Caco-2 (cell line): ENCODE measurements around the gene MVB12B. TPM values are rescaled to one million over a fixed set of nuclear protein-coding genes. Genes with fewer than 3 reads are reported as not detected.

Source experiments
- BruUV-seq: library from RNA; stranded (reverse); fragments of 400-500 nt; replicated peaks from 2 replicates; lab custom pipeline; 2021; lab: Mats Ljungman, UMichigan
- CTCF ChIA-PET: fragments of 300-600 bp; sonication (Branson Sonifier 250); formaldehyde crosslinking; loops from one replicate; lab custom pipeline; 2022; ENCODE audit warnings: antibody characterized with exemption; lab: Charles Lee
- POLR2A ChIA-PET: fragments of 300-600 bp; sonication (Branson Sonifier 250); formaldehyde crosslinking; loops from one replicate; lab custom pipeline; 2022; ENCODE audit warnings: antibody characterized with exemption; lab: Charles Lee
- DNase-seq, 2 experiments: peaks; one replicate each; pipeline versions ENCODE4 v3.0.0 to v3.0.0-alpha.2; 2020 to 2022
- H3K27me3 ChIP-seq: replicated peaks from 2 replicates; pipeline ENCODE4 v1.6.0; 2011; ENCODE audit warnings: low read length; ENCODE audit not compliant: control insufficient read depth, insufficient read depth
- H3K36me3 ChIP-seq: 2 replicates; pipeline ENCODE4 v1.5.1; 2011; ENCODE audit warnings: low read length; ENCODE audit not compliant: control insufficient read depth, insufficient read depth
- H3K4me1 ChIP-seq: fragments of 250-450 bp; sonication (Bioruptor Pico); 2 replicates; pipeline ENCODE4 v1.5.1; 2020; ENCODE audit warnings: mild to moderate bottlenecking
- H3K4me3 ChIP-seq: 2 replicates; pipeline ENCODE4 v1.5.1; 2011; ENCODE audit warnings: low read depth, mild to moderate bottlenecking, control low read depth, low read length
- H3K9me3 ChIP-seq: fragments of 250-450 bp; sonication (Bioruptor Pico); 2 replicates; pipeline ENCODE4 v1.5.1; 2020; ENCODE audit warnings: mild to moderate bottlenecking, moderate library complexity
- H3K27ac Mint-ChIP-seq: one replicate; pipeline ENCODE4 v1.8.0; 2022; ENCODE audit warnings: mixed read lengths; ENCODE audit not compliant: unreplicated experiment
- H3K27me3 Mint-ChIP-seq: one replicate; pipeline ENCODE4 v1.8.0; 2022; ENCODE audit warnings: mixed read lengths; ENCODE audit not compliant: insufficient read depth, unreplicated experiment
- H3K36me3 Mint-ChIP-seq: one replicate; pipeline ENCODE4 v1.8.0; 2022; ENCODE audit warnings: mild to moderate bottlenecking, mixed read lengths; ENCODE audit not compliant: insufficient read depth, unreplicated experiment
- H3K4me1 Mint-ChIP-seq: one replicate; pipeline ENCODE4 v1.8.0; 2022; ENCODE audit warnings: low read depth, mixed read lengths; ENCODE audit not compliant: unreplicated experiment
- H3K4me3 Mint-ChIP-seq: one replicate; pipeline ENCODE4 v1.8.0; 2022; ENCODE audit warnings: mild to moderate bottlenecking, moderate library complexity, mixed read lengths; ENCODE audit not compliant: unreplicated experiment
- H3K9me3 Mint-ChIP-seq: one replicate; pipeline ENCODE4 v1.8.0; 2022; ENCODE audit warnings: mixed read lengths; ENCODE audit not compliant: unreplicated experiment
- CTCF ChIP-seq, 2 experiments: fragments of 200-600 bp in 1 of 2; IDR thresholded peaks; 1 replicate in 1 of 2; 2 replicates in 1 of 2; pipeline versions ENCODE4 v1.5.1 to v1.8.0; 2011 to 2022; ENCODE audit warnings: antibody characterized with exemption in 1 of 2, control low read depth in 1 of 2, inconsistent platforms in 1 of 2, low read depth in 1 of 2, low read length in 1 of 2, mild to moderate bottlenecking in 1 of 2, moderate library complexity in 1 of 2; ENCODE audit not compliant: insufficient read depth in 1 of 2, severe bottlenecking in 1 of 2, unreplicated experiment in 1 of 2
- intact Hi-C: fragments of 100-400 bp; cut with micrococcal nuclease; formaldehyde crosslinking; loops from one replicate; pipeline ENCODE4 v1.10.0; 2022; ENCODE audit not compliant: unreplicated experiment
- total RNA-seq: library from RNA; stranded (reverse); gene quantifications from 2 replicates; pipeline ENCODE4 v1.2.3, GENCODE V29; 2022

The MVB12B gene
- total RNA-seq, 1 experiment from 2014 or later: 24.4 TPM

GRCh38 chr9:126420135-126420534, 93.5 kb downstream of the MVB12B start:
- ChIA-PET POLR2A (interaction anchor here (0.6 kb wide), 1 partner anchor 106 kb away, joined by 6 read pairs; no protein-coding TSS in a partner anchor), CTCF (no interaction called here)
- intact Hi-C loops: no loop called here
- Histone ChIP-seq H3K4me3 (no peak overlapping the region), H3K27me3 (no peaks in the 10 kb centered on the region), H3K36me3 (no peaks in the 10 kb centered on the region; the same call in none of the 2 replicates), H3K4me1 (no peaks in the 10 kb centered on the region), H3K9me3 (no peaks in the 10 kb centered on the region)
- DNase-seq: no peak
- no peaks in the 10 kb centered on the region for H3K27me3 Mint-ChIP-seq
- no TSS peak for BruUV-seq
- no peaks in the 10 kb centered on the region for H3K9me3 Mint-ChIP-seq
- peaks cover 6% of the 10 kb centered on the region for H3K36me3 Mint-ChIP-seq
- no peak overlapping the region for H3K27ac Mint-ChIP-seq
- H3K4me3 Mint-ChIP-seq: no peak overlapping the region
- peaks cover 6% of the 10 kb centered on the region for H3K4me1 Mint-ChIP-seq
- TF ChIP-seq CTCF (IDR thresholded peaks at IDR 0.05; ENCODE audit: insufficient read depth in 1 of 2, low read depth in 1 of 2, low read length in 1 of 2, severe bottlenecking in 1 of 2, unreplicated experiment in 1 of 2): no peak

GRCh38 chr9:126420643-126421564, 94.3 kb downstream of the MVB12B start:
- Histone ChIP-seq H3K27me3 (no peaks in the 10 kb centered on the region), H3K36me3 (no peaks in the 10 kb centered on the region; the same call in none of the 2 replicates), H3K4me1 (no peaks in the 10 kb centered on the region), H3K4me3 (no peak overlapping the region), H3K9me3 (no peaks in the 10 kb centered on the region)
- intact Hi-C loops: no loop called here
- ChIA-PET CTCF (no interaction called here), POLR2A (no interaction called here)
- peaks cover under 1% of the 10 kb centered on the region for H3K4me1 Mint-ChIP-seq
- H3K9me3 Mint-ChIP-seq: no peaks in the 10 kb centered on the region
- no peak overlapping the region for H3K27ac Mint-ChIP-seq
- TF ChIP-seq CTCF (IDR thresholded peaks at IDR 0.05; ENCODE audit: insufficient read depth in 1 of 2, low read depth in 1 of 2, low read length in 1 of 2, severe bottlenecking in 1 of 2, unreplicated experiment in 1 of 2): no peak
- BruUV-seq: no TSS peak
- H3K27me3 Mint-ChIP-seq: no peaks in the 10 kb centered on the region
- no peaks in the 10 kb centered on the region for H3K36me3 Mint-ChIP-seq
- no peak for DNase-seq
- H3K4me3 Mint-ChIP-seq: no peak overlapping the region

GRCh38 chr9:126421567-126422428, 95.2 kb downstream of the MVB12B start:
- CTCF ChIA-PET: no interaction called here
- no TSS peak for BruUV-seq

More at GRCh38 chr9:126421567-126422428, 95.2 kb downstream of the MVB12B start:
- Mint-ChIP-seq H3K4me1 (no peaks in the 10 kb centered on the region), H3K9me3 (no peaks in the 10 kb centered on the region), H3K4me3 (no peak overlapping the region), H3K36me3 (no peaks in the 10 kb centered on the region), H3K27ac (peak overlapping the region; percentile 37), H3K27me3 (no peaks in the 10 kb centered on the region)
- no peak for DNase-seq
- Histone ChIP-seq H3K27me3 (no peaks in the 10 kb centered on the region), H3K4me1 (no peaks in the 10 kb centered on the region), H3K4me3 (no peak overlapping the region), H3K36me3 (no peaks in the 10 kb centered on the region; the same call in none of the 2 replicates), H3K9me3 (no peaks in the 10 kb centered on the region)
- no peak for TF ChIP-seq CTCF (IDR thresholded peaks at IDR 0.05; ENCODE audit: insufficient read depth in 1 of 2, low read depth in 1 of 2, low read length in 1 of 2, severe bottlenecking in 1 of 2, unreplicated experiment in 1 of 2)
- POLR2A ChIA-PET: no interaction called here
- intact Hi-C loops: no loop called here
